Measurements from ENCODE around the gene NECTIN2.
"Not testable (repeated sequence)": the region's sequence is repeated elsewhere in the genome, so short reads cannot be mapped to it uniquely, and the experiment has no call there.

NECTIN2 gene

DNA sequence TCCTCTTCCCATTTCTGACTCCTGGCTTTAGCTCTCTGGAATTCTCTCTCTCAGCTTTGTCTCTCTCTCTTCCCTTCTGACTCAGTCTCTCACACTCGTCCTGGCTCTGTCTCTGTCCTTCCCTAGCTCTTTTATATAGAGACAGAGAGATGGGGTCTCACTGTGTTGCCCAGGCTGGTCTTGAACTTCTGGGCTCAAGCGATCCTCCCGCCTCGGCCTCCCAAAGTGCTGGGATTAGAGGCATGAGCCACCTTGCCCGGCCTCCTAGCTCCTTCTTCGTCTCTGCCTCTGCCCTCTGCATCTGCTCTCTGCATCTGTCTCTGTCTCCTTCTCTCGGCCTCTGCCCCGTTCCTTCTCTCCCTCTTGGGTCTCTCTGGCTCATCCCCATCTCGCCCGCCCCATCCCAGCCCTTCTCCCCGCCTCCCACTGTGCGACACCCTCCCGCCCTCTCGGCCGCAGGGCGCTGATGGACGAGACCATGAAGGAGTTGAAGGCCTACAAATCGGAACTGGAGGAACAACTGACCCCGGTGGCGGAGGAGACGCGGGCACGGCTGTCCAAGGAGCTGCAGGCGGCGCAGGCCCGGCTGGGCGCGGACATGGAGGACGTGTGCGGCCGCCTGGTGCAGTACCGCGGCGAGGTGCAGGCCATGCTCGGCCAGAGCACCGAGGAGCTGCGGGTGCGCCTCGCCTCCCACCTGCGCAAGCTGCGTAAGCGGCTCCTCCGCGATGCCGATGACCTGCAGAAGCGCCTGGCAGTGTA is 62.2 kb downstream of the NECTIN2 start:
- no peak overlapping the region for H3K9ac ChIP-seq
- no peak for TF ChIP-seq CTCF (IDR thresholded peaks at IDR 0.05)
- peaks cover 4% of the 10 kb centered on the region for H3K4me1 ChIP-seq
- H3K36me3 ChIP-seq (ENCODE audit: control insufficient read depth, insufficient read depth, low read length), result no peaks in the 10 kb centered on the region
- H3K9me3 ChIP-seq (ENCODE audit: control insufficient read depth, low read length), result no peaks in the 10 kb centered on the region
- H3K4me2 ChIP-seq (ENCODE audit: low read length), result no peak overlapping the region
- H3K4me3 ChIP-seq (ENCODE audit: low read depth, low read length), result no peak overlapping the region
- H3K79me2 ChIP-seq, result no peaks in the 10 kb centered on the region
- H3K27ac ChIP-seq, result no peak overlapping the region
- no peaks in the 10 kb centered on the region for H3K27me3 ChIP-seq (ENCODE audit: control insufficient read depth, insufficient read depth, low read length)
- no peak overlapping the region for H2AFZ ChIP-seq

DNA sequence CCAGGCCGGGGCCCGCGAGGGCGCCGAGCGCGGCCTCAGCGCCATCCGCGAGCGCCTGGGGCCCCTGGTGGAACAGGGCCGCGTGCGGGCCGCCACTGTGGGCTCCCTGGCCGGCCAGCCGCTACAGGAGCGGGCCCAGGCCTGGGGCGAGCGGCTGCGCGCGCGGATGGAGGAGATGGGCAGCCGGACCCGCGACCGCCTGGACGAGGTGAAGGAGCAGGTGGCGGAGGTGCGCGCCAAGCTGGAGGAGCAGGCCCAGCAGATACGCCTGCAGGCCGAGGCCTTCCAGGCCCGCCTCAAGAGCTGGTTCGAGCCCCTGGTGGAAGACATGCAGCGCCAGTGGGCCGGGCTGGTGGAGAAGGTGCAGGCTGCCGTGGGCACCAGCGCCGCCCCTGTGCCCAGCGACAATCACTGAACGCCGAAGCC is 62.8 kb downstream of the NECTIN2 start:
- Histone ChIP-seq H3K9me3 (ENCODE audit: control insufficient read depth, low read length) (no peaks in the 10 kb centered on the region), H3K4me1 (peaks cover 1% of the 10 kb centered on the region), H3K9ac (no peak overlapping the region), H3K27ac (no peak overlapping the region), H3K79me2 (no peaks in the 10 kb centered on the region), H2AFZ (no peak overlapping the region), H3K36me3 (ENCODE audit: control insufficient read depth, insufficient read depth, low read length) (no peaks in the 10 kb centered on the region), H3K27me3 (ENCODE audit: control insufficient read depth, insufficient read depth, low read length) (no peaks in the 10 kb centered on the region), H3K4me3 (ENCODE audit: low read depth, low read length) (no peak overlapping the region), H3K4me2 (ENCODE audit: low read length) (no peak overlapping the region)
- TF ChIP-seq CTCF (IDR thresholded peaks at IDR 0.05), result no peak

DNA sequence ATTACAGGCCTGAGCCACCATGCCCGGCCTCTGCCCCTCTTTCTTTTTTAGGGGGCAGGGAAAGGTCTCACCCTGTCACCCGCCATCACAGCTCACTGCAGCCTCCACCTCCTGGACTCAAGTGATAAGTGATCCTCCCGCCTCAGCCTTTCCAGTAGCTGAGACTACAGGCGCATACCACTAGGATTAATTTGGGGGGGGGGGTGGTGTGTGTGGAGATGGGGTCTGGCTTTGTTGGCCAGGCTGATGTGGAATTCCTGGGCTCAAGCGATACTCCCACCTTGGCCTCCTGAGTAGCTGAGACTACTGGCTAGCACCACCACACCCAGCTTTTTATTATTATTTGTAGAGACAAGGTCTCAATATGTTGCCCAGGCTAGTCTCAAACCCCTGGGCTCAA is 63.7 kb downstream of the NECTIN2 start:
- no peaks in the 10 kb centered on the region for H3K27me3 ChIP-seq (ENCODE audit: control insufficient read depth, insufficient read depth, low read length)
- H3K4me3 ChIP-seq (ENCODE audit: low read depth, low read length), result no peak overlapping the region
- no peaks in the 10 kb centered on the region for H3K4me1 ChIP-seq
- H3K4me2 ChIP-seq (ENCODE audit: low read length), result no peak overlapping the region
- H3K9ac ChIP-seq, result no peak overlapping the region
- H3K9me3 ChIP-seq (ENCODE audit: control insufficient read depth, low read length), result no peaks in the 10 kb centered on the region
- H3K27ac ChIP-seq, result no peak overlapping the region
- H3K36me3 ChIP-seq (ENCODE audit: control insufficient read depth, insufficient read depth, low read length), result no peaks in the 10 kb centered on the region
- no peak overlapping the region for H2AFZ ChIP-seq
- no peak for TF ChIP-seq CTCF (IDR thresholded peaks at IDR 0.05)
- no peaks in the 10 kb centered on the region for H3K79me2 ChIP-seq

DNA sequence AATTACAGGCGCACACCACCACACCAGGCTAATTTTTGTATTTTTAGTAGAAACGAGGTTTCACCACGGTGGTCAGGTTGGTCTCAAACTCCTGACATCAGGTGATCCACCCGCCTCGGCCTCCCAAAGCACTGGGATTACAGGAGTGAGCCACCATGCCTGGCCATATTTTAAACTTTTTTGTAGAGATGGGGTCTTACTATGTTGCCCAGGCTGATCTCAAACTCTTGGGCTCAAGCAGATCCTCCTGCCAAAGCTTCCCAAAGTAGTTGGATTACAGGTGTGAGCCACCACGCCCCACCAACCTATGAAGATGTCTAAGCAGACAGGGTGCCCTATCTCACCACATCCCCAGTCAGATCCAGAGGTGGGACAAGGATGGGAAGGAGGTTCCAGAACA is 65.8 kb downstream of the NECTIN2 start:
- H3K79me2 ChIP-seq; H3K27ac ChIP-seq; H3K9ac ChIP-seq; H3K27me3 ChIP-seq (ENCODE audit: control insufficient read depth, insufficient read depth, low read length); H3K36me3 ChIP-seq (ENCODE audit: control insufficient read depth, insufficient read depth, low read length); H3K4me2 ChIP-seq (ENCODE audit: low read length); H2AFZ ChIP-seq; H3K4me3 ChIP-seq (ENCODE audit: low read depth, low read length); H3K4me1 ChIP-seq; H3K9me3 ChIP-seq (ENCODE audit: control insufficient read depth, low read length): not testable (repeated sequence)

GRCh38 chr19:44912854-44913253 is 66.8 kb downstream of the NECTIN2 start:
- Histone ChIP-seq H3K4me1 (no peaks in the 10 kb centered on the region), H3K4me2 (ENCODE audit: low read length) (no peak overlapping the region), H3K27ac (no peak overlapping the region), H3K9me3 (ENCODE audit: control insufficient read depth, low read length) (no peaks in the 10 kb centered on the region), H3K9ac (no peak overlapping the region), H3K27me3 (ENCODE audit: control insufficient read depth, insufficient read depth, low read length) (no peaks in the 10 kb centered on the region), H3K4me3 (ENCODE audit: low read depth, low read length) (no peak overlapping the region), H3K36me3 (ENCODE audit: control insufficient read depth, insufficient read depth, low read length) (no peaks in the 10 kb centered on the region), H3K79me2 (no peaks in the 10 kb centered on the region), H2AFZ (no peak overlapping the region)
- TF ChIP-seq CTCF (IDR thresholded peaks at IDR 0.05), result no peak

- not testable (repeated sequence) for H3K4me2 ChIP-seq (ENCODE audit: low read length); H3K9ac ChIP-seq; H3K27ac ChIP-seq; H3K4me3 ChIP-seq (ENCODE audit: low read depth, low read length); H3K27me3 ChIP-seq (ENCODE audit: control insufficient read depth, insufficient read depth, low read length); H3K9me3 ChIP-seq (ENCODE audit: control insufficient read depth, low read length); H3K79me2 ChIP-seq; H3K4me1 ChIP-seq; H3K36me3 ChIP-seq (ENCODE audit: control insufficient read depth, insufficient read depth, low read length)
- H2AFZ ChIP-seq, result peak overlapping the region; percentile 88
These were observed 67.7 kb downstream of the NECTIN2 start for GRCh38 chr19:44913512-44914432.

- not testable (repeated sequence) for H3K9me3 ChIP-seq (ENCODE audit: control insufficient read depth, low read length); H3K9ac ChIP-seq; H3K79me2 ChIP-seq; H3K36me3 ChIP-seq (ENCODE audit: control insufficient read depth, insufficient read depth, low read length); H3K4me1 ChIP-seq; H3K27me3 ChIP-seq (ENCODE audit: control insufficient read depth, insufficient read depth, low read length); H3K27ac ChIP-seq
- peak within 1 kb of the TSS; percentile 55 for H3K4me3 ChIP-seq (ENCODE audit: low read depth, low read length)
- peak within 1 kb of the TSS; percentile 65 for H3K4me2 ChIP-seq (ENCODE audit: low read length)
- H2AFZ ChIP-seq, result peak within 1 kb of the TSS; percentile 88
These were observed 68.5 kb downstream of the NECTIN2 start, which contains the start of gene APOC1 for GRCh38 chr19:44914433-44915206. Gene APOC1 (plus strand): TSS chr19:44914608. CDS start chr19:44914892, 284 bp downstream.

Data from parathyroid adenoma (tissue), 2 donors.